HepG2 (cell line): ENCODE data around the gene ADPGK. TPM values are rescaled to one million over a fixed set of nuclear protein-coding genes. Genes with fewer than 3 reads are reported as not detected.

ENCODE experiments used
- BCL3 ChIP-seq: sonication (generic); formaldehyde crosslinking; IDR thresholded peaks from 2 replicates; pipeline ENCODE4 v1.5.1; 2020; ENCODE audit warnings: mild to moderate bottlenecking, missing genetic modification reagents, moderate library complexity
- E2F1 ChIP-seq: sonication (generic); formaldehyde crosslinking; IDR thresholded peaks from 2 replicates; pipeline ENCODE4 v1.5.0; 2020; ENCODE audit warnings: missing genetic modification reagents
- FOXA1 ChIP-seq, 2 experiments: fragments of 450-650 bp in 1 of 2; sonication (generic) in 1 of 2; formaldehyde crosslinking in 1 of 2; IDR thresholded peaks; 2 replicates each; pipeline versions ENCODE4 v1.4.0 to v1.6.1; 2016 to 2020; ENCODE audit warnings: missing genetic modification reagents in 1 of 2
- GMEB1 ChIP-seq: sonication (generic); formaldehyde crosslinking; IDR thresholded peaks from 2 replicates; pipeline ENCODE4 v1.5.1; 2020; ENCODE audit warnings: missing genetic modification reagents, mild to moderate bottlenecking, borderline replicate concordance
- HNRNPUL1 ChIP-seq: fragments of 200-400 bp; formaldehyde crosslinking; IDR thresholded peaks from 2 replicates; pipeline ENCODE4 v1.6.1; 2017; ENCODE audit warnings: low read depth, mild to moderate bottlenecking, low read length, moderate library complexity
- NBN ChIP-seq: fragments of 450-650 bp; conservative IDR thresholded peaks from 2 replicates; pipeline ENCODE4 v1.6.1; 2017
- NR2F6 ChIP-seq, 2 experiments: IDR thresholded peaks; 2 replicates each; pipeline ENCODE4 v1.6.1; 2016; ENCODE audit warnings: antibody characterized with exemption in 1 of 2, mild to moderate bottlenecking in 1 of 2
- ZBTB43 ChIP-seq: sonication (generic); formaldehyde crosslinking; conservative IDR thresholded peaks from 2 replicates; pipeline ENCODE4 v1.4.0; 2020; ENCODE audit warnings: missing genetic modification reagents
- ZNF24 ChIP-seq: fragments of 450-650 bp; IDR thresholded peaks from 2 replicates; pipeline ENCODE4 v1.6.1; 2017; ENCODE audit warnings: antibody characterized with exemption, mild to moderate bottlenecking
- ZNF276 ChIP-seq: sonication (generic); formaldehyde crosslinking; IDR thresholded peaks from 2 replicates; pipeline ENCODE4 v1.4.0; 2020; ENCODE audit warnings: mild to moderate bottlenecking, low read depth, missing genetic modification reagents
- ZNF580 ChIP-seq: IDR thresholded peaks from 2 replicates; pipeline ENCODE4 v1.6.1; 2016; ENCODE audit warnings: low read depth, borderline replicate concordance
- ZNF609 ChIP-seq: sonication (generic); formaldehyde crosslinking; IDR thresholded peaks from 2 replicates; pipeline ENCODE4 v1.4.0; 2020; ENCODE audit warnings: mild to moderate bottlenecking, missing genetic modification reagents, borderline replicate concordance
- ZNF720 ChIP-seq: sonication (generic); formaldehyde crosslinking; IDR thresholded peaks from 2 replicates; pipeline ENCODE4 v1.4.0; 2020; ENCODE audit warnings: missing genetic modification reagents
- polyA plus RNA-seq, 8 experiments: library from polyadenylated mRNA; depleted of rRNA in 3 of 8; stranded (reverse) in 7 of 8; unstranded in 1 of 8; fragments of >200 nt; fragmentation: Illumina TruSeq in 4 of 8; extraction: Trizol in 4 of 8; gene quantifications; 2 replicates each; pipeline versions ENCODE4 v1.2.1 to v1.2.3, GENCODE V29; 2011 to 2016; ENCODE audit warnings: low read depth in 4 of 8, missing spikeins in 1 of 8, mixed read lengths in 1 of 8; ENCODE audit not compliant: insufficient read depth in 1 of 8
- total RNA-seq, 5 experiments: library from RNA; depleted of rRNA; stranded (reverse); fragments of >200 nt; fragmentation: Illumina TruSeq; extraction: Trizol; gene quantifications; 2 replicates each; pipeline ENCODE4 v1.2.3, GENCODE V29; 2016; ENCODE audit warnings: low read depth in 1 of 5

ADPGK gene
- total and polyA plus RNA-seq, 2 of the 13 experiments (the other 11 are each of a cell fraction or from before 2014, with no cell fraction given), result 61.6 to 67.5 TPM

- peak; percentile 61; the same call in 1 of the 2 replicates for TF ChIP-seq ZBTB43 (CRISPR knock-in tag)
- peak; percentile 85; the same call in 1 of the 2 replicates for TF ChIP-seq HNRNPUL1
- TF ChIP-seq ZNF24, result no peak
- TF ChIP-seq E2F1 (CRISPR knock-in tag), result peak; percentile 86; the same call in 1 of the 2 replicates
- TF ChIP-seq NR2F6 (IDR thresholded peaks at IDR 0.05), result no peak
- peak; percentile 50; the same call in 1 of the 2 replicates for TF ChIP-seq NR2F6 (CRISPR knock-in tag; IDR thresholded peaks at IDR 0.05)
- peak; percentile 82 for TF ChIP-seq BCL3 (CRISPR knock-in tag)
- TF ChIP-seq ZNF609 (CRISPR knock-in tag), result peak; percentile 45; the same call in 1 of the 2 replicates
- TF ChIP-seq FOXA1 (IDR thresholded peaks at IDR 0.05), result no peak
- no peak; the same call in none of the 2 replicates for TF ChIP-seq FOXA1 (CRISPR knock-in tag; IDR thresholded peaks at IDR 0.05)
- TF ChIP-seq ZNF276 (CRISPR knock-in tag), result no peak
- TF ChIP-seq NBN, result no peak
- no peak for TF ChIP-seq ZNF720
- peak; percentile 93; the same call in 1 of the 2 replicates for TF ChIP-seq ZNF580 (CRISPR knock-in tag)
- TF ChIP-seq GMEB1 (CRISPR knock-in tag), result peak; percentile 87
These were observed at the start of gene ADPGK (continued) for GRCh38 chr15:72783640-72784455.
